Activated CD4-positive, alpha-beta T cell treated with anti-CD3 and anti-CD28 coated beads for 36 hours (primary cell): ENCODE results near the gene ZNF768. TPM values are rescaled to one million over a fixed set of nuclear protein-coding genes. Genes with fewer than 3 reads are reported as not detected.

Experiments
- microRNA-seq: library from miRNA; unstranded; fragments of <30 nt; microRNA quantifications from one replicate; pipeline ENCODE4 v1.2.0, GENCODE V29; 2021; ENCODE audit warnings: borderline replicate concordance
- total RNA-seq, 2 experiments: library from RNA; stranded (reverse); gene quantifications; one replicate each; pipeline ENCODE4 v1.2.3, GENCODE V29; 2021

Gene ZNF768
- total RNA-seq, 2 experiments from 2014 or later = 8.9 to 11.1 TPM

Small RNA genes within 50 kb of the gene (microRNA-seq; reads per million reads assigned to microRNA genes)
- 239 reads per million, percentile 73 among the genes with 10 or more reads in this experiment for gene MIR4518

Other genes starting within 250 kb of the ZNF768 start
- 10 to 100 TPM; 42.3 to 51.8 TPM for gene CD2BP2, start 171.3 kb downstream of the ZNF768 start, total RNA-seq
- gene TBC1D10B, start 156.1 kb downstream of the ZNF768 start, total RNA-seq = 10 to 100 TPM; 38.1 to 43.4 TPM
- 1 to 10 TPM in 1 of 2 experiments, under 1 TPM in 1; 0.69 to 1.6 TPM for gene MYL11, start 151.8 kb downstream of the ZNF768 start, total RNA-seq
- gene SEPTIN1, start 144.0 kb downstream of the ZNF768 start, total RNA-seq = 100 to 1,000 TPM; 155 to 159 TPM
- gene ZNF48, start 131.1 kb downstream of the ZNF768 start, total RNA-seq = 10 to 100 TPM; 10.6 to 11.0 TPM
- gene ZNF771, start 119.0 kb downstream of the ZNF768 start, total RNA-seq = 1 to 10 TPM; 3.8 to 4.0 TPM
- gene DCTPP1, start 96.5 kb downstream of the ZNF768 start, total RNA-seq = 100 to 1,000 TPM in 1 of 2 experiments, 10 to 100 TPM in 1; 89.3 to 102 TPM
- gene SEPHS2, start 80.7 kb downstream of the ZNF768 start, total RNA-seq = 10 to 100 TPM; 37.8 to 56.0 TPM
- 100 to 1,000 TPM; 210 to 222 TPM for gene ITGAL, start 53.8 kb downstream of the ZNF768 start, total RNA-seq
- gene ZNF747, start 8.3 kb upstream of the ZNF768 start, total RNA-seq = 1 to 10 TPM; 6.3 to 8.0 TPM
- 10 to 100 TPM in 1 of 2 experiments, 1 to 10 TPM in 1; 8.0 to 11.2 TPM for gene ZNF764, start 31.8 kb upstream of the ZNF768 start, total RNA-seq
- 1 to 10 TPM; 7.1 to 9.1 TPM for gene ZNF688, start 45.1 kb upstream of the ZNF768 start, total RNA-seq
- gene ZNF785, start 59.1 kb upstream of the ZNF768 start, total RNA-seq = 10 to 100 TPM in 1 of 2 experiments, 1 to 10 TPM in 1; 9.2 to 10.8 TPM
- gene ZNF689, start 83.8 kb upstream of the ZNF768 start, total RNA-seq = 10 to 100 TPM in 1 of 2 experiments, 1 to 10 TPM in 1; 9.0 to 10.7 TPM
- gene PRR14, start 124.4 kb upstream of the ZNF768 start, total RNA-seq = 10 to 100 TPM; 76.8 to 77.8 TPM
- 100 to 1,000 TPM in 1 of 2 experiments, 10 to 100 TPM in 1; 84.7 to 111 TPM for gene FBRS, start 131.9 kb upstream of the ZNF768 start, total RNA-seq
- 10 to 100 TPM; 58.7 to 69.5 TPM for gene SRCAP, start 172.6 kb upstream of the ZNF768 start, total RNA-seq
- 10 to 100 TPM; 21.8 to 26.0 TPM for gene PHKG2, start 221.9 kb upstream of the ZNF768 start, total RNA-seq
- gene CFAP119, start 235.5 kb upstream of the ZNF768 start, total RNA-seq = 1 to 10 TPM; 1.7 to 3.1 TPM
- gene RNF40, start 235.8 kb upstream of the ZNF768 start, total RNA-seq = 10 to 100 TPM; 72.3 to 85.5 TPM